CD4-positive, alpha-beta T cell treated with Interleukin-17A for 1 hour (primary cell): Measurements from ENCODE around the gene SRRD.
"Not testable (repeated sequence)": the region's sequence is repeated elsewhere in the genome, so short reads cannot be mapped to it uniquely, and the experiment has no call there.

Source experiments
- DNase-seq: peaks from one replicate; pipeline ENCODE4 v3.0.0-alpha.2; 2020

SRRD gene

GRCh38 chr22:26525946-26526564 lies 42.4 kb downstream of the SRRD start:
- DNase-seq: no peak

- DNase-seq: no peak
Observed at GRCh38 chr22:26527167-26527566, 43.5 kb downstream of the SRRD start.

DNA sequence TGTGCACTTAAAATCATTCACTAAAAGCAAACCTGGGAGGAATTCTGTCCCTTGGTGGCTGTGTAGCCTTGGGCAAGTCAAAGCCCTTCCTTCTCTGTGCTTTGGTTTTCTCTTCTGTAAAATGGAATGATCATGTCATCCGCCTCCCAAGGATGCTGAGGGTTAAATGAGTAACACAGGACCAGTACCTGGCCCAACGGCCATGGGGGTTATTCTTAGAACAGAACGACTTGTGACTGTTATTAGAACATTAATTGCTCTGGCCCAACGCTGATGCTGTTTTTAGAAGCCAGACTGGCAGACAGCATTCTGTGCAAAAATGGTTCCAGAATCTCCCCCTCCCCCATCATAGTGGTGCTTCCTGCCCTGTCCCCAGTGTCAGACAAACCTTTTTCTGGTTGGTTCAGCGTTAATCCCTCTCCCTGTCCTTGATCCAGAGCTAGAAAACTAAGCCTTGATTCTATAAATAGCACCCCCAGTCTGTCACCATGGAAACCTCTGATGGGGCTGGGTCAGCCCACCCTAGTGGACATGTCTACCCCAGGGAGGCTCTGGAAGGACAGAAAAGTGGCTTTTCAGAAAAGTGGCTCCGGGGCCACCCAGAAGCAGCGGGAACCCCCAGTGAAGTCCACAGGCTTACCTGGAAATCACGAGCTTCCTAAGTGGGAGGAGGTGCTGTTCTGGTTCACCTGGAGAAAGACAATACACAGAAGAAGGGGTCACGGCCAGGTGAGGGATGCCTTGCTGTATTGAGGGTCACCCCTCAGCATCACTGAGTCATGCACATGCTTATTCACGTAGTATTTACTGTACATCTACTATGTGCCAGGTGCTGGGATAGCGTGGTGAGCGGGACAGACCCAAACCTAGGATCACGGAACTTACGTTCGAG lies 44.1 kb downstream of the SRRD start:
- DNase-seq: no peak

DNA sequence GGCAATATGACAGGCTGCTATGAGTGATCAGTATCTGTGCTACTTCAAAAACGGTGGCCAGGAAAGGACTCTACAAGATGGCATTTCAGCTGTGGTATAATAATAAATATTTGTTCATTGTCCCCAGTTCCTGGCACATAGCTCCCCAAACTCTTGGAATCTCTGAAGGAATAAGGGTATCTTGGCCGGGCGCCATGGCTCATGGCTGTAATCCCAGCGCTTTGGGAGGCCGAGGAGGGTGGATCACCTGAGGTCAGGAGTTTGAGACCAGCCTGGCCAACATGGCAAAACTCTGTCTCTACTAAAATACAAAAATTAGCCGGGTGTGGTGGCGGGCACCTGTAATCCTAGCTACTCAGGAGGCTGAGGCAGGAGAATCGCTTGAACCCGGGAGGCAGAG lies 44.8 kb downstream of the SRRD start:
- not testable (repeated sequence) for DNase-seq

GRCh38 chr22:26529345-26529744 lies 45.7 kb downstream of the SRRD start:
- DNase-seq: no peak

GRCh38 chr22:26534171-26534855 lies 50.6 kb downstream of the SRRD start:
- DNase-seq: no peak

DNA sequence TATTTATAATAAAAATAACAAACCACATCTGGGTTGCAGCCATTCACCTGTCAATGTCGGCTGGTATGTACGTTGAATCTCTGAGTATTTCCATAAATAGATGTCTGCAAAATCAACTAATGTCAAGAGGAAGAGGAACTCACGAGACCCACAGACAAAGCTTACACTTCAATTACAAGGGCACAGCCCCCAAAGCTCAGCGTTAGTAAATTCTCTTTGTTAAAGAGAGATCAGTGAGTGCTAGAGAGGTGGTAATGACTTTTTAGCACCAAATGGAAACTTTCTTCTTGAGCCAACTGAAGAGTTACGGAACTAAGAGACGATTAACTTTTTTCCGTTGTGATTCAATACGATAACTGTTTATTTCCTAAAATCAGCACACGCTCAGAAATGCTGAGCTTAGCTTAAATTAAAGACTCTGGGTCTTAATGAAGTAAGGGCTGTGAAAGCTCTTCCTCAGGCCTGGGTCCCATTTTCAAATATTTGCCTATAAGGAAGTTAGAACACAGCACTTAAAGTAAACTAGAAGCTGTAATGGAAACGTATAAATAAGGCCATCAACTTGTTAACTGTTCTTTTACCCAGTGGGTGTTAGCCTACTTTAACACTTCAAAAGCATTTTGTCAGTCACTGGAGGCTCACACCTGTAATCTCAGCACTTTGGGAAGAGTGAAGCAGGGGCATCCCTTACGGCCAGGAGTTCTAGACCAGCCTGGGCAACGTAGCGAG lies 51.4 kb downstream of the SRRD start:
- DNase-seq: no peak

- DNase-seq: no peak
Observed at GRCh38 chr22:26535603-26535908, 51.9 kb downstream of the SRRD start.

DNA sequence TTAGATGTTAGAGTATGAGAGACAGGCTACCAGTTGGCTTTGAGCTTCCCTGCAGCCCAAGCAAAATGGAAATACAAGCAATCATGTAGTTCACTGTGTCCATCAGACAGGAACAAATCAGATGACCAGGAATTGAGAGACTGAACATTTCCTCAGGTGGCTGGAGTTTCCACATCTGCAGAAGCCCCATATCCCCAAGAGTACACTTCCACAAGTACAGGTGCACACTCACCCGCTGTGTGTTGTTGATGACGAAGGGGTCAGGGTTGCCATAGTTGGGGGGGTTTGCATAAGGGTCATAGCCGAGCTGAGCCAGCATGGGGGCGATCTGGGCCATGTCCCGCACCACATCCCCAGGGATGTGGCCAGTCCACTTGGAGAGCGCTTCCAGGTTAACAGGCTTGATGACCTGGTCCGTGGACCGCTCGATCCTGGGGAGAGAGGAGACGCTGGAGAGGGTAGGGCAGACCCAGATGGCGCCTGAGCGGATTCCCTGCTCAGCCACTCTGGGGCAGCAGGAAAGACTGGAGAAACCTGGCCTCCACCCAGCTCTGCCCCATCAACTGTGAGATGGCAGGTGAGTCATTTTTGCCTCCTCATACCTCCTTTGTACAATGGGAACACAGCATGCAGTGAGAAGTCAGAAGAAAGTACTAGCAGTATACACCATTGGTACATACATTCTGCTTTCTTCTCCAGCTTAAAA lies 52.5 kb downstream of the SRRD start:
- DNase-seq: no peak

DNA sequence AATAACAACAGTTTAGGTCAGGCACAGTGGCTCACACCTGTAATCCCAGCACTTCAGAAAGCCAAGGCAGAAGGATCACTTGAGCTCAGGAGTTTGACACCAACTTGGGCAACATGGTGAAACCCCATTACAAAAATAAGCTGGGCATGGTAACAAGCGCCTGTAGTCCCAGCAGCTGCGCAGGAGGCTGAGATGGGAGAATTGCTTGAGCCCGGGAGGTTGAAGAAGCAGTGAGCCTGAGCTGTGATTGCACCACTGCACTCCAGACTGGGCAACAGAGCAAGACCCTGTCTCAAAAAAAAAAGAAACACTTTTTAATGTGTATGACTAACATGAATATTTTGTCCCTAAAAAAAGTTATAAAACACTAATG lies 53.1 kb downstream of the SRRD start:
- DNase-seq: no peak

GRCh38 chr22:26540119-26540518 lies 56.4 kb downstream of the SRRD start:
- no peak for DNase-seq

GRCh38 chr22:26541167-26541819 lies 57.6 kb downstream of the SRRD start:
- DNase-seq: no peak

DNA sequence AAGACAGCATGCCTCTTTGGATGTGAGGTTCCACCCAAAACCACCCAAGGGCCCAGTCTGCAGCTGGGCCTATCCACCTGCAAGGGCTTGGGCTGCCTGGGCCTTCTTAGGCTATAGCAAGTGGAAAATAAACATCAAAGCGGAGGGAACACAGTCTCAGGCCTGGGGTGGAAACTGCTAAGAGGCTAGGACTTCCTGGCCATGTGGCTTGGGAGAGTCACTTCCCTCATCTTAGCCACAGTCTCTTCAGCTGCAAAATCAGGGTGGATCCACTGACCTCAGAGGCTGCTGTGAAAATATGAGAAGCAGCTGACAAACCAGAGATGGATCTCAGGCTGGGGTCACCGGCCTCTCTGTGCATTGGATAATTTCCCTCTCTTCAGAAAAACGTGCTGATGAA lies 59.2 kb downstream of the SRRD start:
- peak; percentile 13 for DNase-seq
